Right ventricle myocardium superior (tissue), 1 donor: ENCODE measurements around the gene BTBD1. TPM values are rescaled to one million over a fixed set of nuclear protein-coding genes. Genes with fewer than 3 reads are reported as not detected.
"Not testable (repeated sequence)": the region's sequence is repeated elsewhere in the genome, so short reads cannot be mapped to it uniquely, and the experiment has no call there.

Source experiments
- ATAC-seq: fragments of 200-7000 bp; cut with Tn5 transposase; one replicate; pipeline ENCODE4 v1.9.1; 2020; ENCODE audit warnings: mild to moderate bottlenecking; ENCODE audit not compliant: poor library complexity
- DNase-seq: peaks from one replicate; pipeline ENCODE4 v3.0.0-alpha.2; 2020
- intact Hi-C: fragments of 100-400 bp; cut with DNase I; formaldehyde crosslinking; loops from one replicate; pipeline ENCODE4 v1.11.2; 2022
- total RNA-seq: library from RNA; stranded (reverse); fragmentation: NEBNext Ultra II Directional; extraction: Animal tissue kit (Norgen Biotek cat#: 25700); gene quantifications from one replicate; pipeline ENCODE4 v1.2.1, GENCODE V29; 2021
- donor health status: DM: no; HTN: yes; CAD: no; lungs with severe emphysema.

BTBD1 gene
- total RNA-seq, 1 donor from 2014 or later: 158 TPM

DNA sequence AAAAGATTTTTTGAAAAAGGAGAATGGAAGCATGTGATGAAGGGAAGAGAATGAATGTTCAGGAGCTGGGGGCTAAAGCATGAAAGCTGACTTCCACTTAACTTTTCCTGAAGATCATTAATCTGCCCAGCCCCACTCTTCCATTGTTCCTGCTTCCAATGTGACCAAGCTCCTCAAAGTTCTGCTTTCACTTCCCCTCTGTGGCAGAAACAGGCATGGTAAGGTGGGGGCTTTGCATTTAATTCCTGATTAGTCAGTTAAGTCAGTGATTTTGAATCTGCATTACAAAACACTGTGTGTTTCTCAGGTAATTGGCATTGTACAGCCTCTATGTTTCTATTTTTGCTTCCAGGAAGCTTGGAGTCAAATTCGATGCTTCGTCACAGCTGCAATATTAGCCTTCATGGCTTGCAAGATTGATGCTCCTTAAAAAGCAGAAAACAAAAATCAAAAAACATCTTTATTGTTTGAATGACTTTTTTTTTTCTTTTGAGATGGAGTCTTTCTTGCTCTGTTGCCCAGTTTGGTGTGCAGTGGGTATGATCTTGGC is 33.1 kb upstream of the BTBD1 start:
- ATAC-seq: peak; percentile 67
- DNase-seq: no peak
- intact Hi-C loops: loop anchor here (10.0 kb wide), 1 partner anchor 85 kb away; the partner anchor contains the start of gene C15orf40

GRCh38 chr15:83099290-83099689 is 32.2 kb upstream of the BTBD1 start:
- intact Hi-C loops: no loop called here
- DNase-seq (no peak), ATAC-seq (peak; percentile 66)

- no peak for DNase-seq
- intact Hi-C loops: no loop called here
These were observed 31.0 kb upstream of the BTBD1 start for GRCh38 chr15:83098079-83098478.

DNA sequence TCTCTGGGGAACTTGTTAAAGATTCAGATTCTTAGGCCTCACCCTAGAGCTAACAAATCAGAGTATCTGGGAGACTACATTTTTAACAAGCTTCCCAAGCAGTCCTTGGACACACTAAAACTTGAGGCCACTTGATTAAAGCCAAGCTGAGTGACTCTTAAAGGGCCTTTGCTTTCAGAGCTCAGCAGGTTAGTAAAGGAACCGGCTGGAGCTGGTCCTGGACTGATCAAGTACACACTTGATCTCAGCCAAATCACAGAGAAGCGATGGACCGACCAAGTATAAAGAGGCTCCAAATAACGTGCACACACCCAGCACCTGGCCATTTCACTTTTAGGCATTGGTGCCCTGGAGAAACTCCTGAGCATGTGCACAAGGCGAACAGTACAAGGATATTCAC is 27.5 kb upstream of the BTBD1 start:
- intact Hi-C loops: no loop called here
- DNase-seq: no peak
- ATAC-seq: no peak

More at GRCh38 chr15:83098079-83098478, 31.0 kb upstream of the BTBD1 start:
- ATAC-seq: no peak

- intact Hi-C loops: no loop called here
- ATAC-seq (peak; percentile 66), DNase-seq (peak; percentile 59)
These were observed 25.4 kb upstream of the BTBD1 start for GRCh38 chr15:83092309-83092976.

GRCh38 chr15:83091965-83092308 is 24.9 kb upstream of the BTBD1 start:
- ATAC-seq, DNase-seq, intact Hi-C loops: not testable (repeated sequence)

DNA sequence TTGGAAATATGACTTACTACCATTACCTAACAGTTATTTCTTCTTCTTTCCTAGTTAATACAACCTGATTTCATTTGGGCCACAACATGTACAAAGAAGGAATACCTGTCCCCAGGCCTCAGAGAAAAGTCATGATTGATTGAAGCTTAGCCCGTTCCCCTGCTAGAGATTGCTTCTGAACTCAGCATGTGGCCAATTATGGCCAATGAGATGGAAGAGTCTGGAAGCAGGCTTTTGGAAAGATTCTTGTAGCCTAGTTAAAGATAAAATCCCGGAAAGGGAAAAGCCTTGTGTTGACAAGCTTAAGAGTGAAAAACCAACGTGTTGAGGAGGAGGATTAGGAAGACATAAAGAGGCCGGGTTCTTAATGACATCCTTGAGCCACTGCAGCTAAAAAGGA is 23.4 kb upstream of the BTBD1 start:
- intact Hi-C loops: no loop called here
- ATAC-seq (no peak), DNase-seq (no peak)

GRCh38 chr15:83088876-83089275 is 21.8 kb upstream of the BTBD1 start:
- ATAC-seq: no peak
- intact Hi-C loops: no loop called here
- DNase-seq: no peak

DNA sequence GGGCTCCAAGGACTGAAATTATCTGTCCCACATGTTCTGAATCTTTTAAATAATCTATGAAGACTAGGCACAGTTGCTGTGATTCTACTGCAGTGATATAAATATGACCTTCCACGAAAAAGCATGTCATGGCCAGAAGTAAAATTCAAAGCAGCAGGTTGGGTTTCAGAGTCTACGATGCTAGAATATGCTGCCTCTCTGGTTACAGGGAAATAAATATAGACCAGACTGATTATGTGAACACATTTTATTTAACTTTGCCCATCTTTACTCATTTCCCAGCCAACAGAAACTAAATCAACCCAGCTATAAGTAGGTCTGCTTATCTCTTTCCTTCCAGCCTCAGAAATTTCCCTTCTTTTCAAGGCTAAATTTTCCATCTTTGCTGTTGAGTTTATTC is 20.5 kb upstream of the BTBD1 start:
- ATAC-seq: no peak
- intact Hi-C loops: no loop called here
- no peak for DNase-seq

DNA sequence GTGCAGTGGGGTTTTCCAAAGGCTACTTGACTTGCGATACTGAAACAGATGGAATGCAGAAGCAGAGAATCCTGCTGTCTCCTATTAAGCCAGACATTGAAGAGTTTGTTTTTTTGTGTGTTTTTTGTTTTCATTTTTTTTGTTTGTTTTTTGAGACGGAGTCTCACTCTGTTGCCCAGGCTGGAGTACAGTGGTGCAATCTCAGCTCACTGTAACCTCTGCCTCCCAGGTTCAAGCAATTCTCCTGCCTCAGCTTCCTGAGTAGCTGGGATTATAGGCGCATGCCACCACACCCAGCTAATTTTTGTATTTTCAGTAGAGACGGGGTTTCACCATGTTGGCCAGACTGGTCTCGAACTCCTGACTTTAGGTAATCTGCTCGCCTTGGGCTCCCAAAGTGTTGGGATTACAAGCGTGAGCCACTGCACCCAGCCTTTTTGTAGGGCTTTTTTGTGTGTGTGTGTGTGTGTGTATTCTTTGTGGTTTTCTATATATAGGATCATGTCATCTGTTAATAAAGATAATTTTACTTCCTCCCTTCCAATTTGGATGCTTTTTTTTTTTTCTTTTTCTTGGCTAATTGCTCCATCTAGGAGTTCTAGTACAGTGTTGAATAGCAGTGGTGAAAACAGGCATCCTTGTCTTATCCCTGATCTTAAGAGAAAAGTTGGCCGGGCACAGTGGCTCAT is 19.0 kb upstream of the BTBD1 start:
- ATAC-seq, intact Hi-C loops, DNase-seq: not testable (repeated sequence)

GRCh38 chr15:83085461-83085860 is 18.4 kb upstream of the BTBD1 start:
- DNase-seq, intact Hi-C loops, ATAC-seq: not testable (repeated sequence)

GRCh38 chr15:83082730-83083386 is 15.8 kb upstream of the BTBD1 start:
- intact Hi-C loops: no loop called here
- no peak for ATAC-seq

DNA sequence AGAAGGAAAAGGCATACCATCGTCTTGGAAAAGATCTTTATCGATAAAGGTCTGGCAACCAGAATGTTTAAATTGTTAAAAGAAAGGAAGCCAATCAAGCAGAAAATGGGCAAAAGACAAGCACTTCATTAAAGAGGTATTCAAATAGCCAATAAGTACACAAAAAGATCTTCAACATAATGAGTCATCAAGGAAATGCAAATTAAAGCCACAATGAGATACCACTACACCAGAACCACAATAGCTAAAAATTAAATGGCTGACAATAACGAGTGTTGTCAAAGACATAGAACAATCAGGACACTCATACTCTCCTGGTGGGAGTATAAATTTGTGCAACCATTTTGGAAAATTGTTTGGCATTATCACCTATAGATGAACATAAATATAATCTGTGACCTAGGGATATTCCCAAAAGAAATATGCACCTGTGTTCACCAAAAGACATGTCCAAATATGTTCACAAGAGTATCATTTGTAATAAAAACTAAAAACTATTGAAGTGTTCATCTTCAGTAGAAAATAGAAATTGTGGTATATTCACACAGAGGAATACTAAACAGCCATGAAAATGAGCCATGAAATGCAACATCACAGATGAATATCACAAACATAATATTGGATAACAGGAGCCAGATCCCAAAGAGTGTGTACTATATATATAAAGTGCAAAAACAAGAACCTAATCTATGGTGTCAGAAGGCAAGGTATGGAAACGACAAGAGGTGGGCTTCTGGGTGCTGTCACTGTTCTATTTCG is 14.4 kb upstream of the BTBD1 start:
- ATAC-seq: no peak

More at GRCh38 chr15:83082730-83083386, 15.8 kb upstream of the BTBD1 start:
- DNase-seq: no peak

DNA sequence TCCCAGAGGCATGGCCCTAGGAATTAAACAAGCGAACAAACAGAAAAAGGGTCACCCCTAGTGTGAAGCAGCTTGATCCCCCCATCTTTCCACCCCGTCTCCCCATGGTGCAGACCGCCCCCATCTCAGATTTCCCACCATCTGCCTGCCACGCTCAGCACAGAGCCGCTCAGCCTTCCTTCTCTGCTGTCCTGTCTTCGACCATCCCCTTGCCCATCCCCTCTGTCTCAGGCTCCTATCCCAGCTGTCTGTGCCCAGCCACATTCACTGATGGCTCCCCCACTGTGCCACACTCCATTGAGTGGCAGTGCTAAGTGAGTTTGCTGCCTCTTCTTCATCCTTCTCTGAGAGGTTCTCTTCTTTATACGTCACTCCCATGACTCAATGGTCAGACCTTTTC is 11.7 kb upstream of the BTBD1 start:
- intact Hi-C loops: no loop called here
- DNase-seq (no peak), ATAC-seq (no peak)

More for the DNA sequence above, 14.4 kb upstream of the BTBD1 start:
- DNase-seq: no peak
- intact Hi-C loops: no loop called here

DNA sequence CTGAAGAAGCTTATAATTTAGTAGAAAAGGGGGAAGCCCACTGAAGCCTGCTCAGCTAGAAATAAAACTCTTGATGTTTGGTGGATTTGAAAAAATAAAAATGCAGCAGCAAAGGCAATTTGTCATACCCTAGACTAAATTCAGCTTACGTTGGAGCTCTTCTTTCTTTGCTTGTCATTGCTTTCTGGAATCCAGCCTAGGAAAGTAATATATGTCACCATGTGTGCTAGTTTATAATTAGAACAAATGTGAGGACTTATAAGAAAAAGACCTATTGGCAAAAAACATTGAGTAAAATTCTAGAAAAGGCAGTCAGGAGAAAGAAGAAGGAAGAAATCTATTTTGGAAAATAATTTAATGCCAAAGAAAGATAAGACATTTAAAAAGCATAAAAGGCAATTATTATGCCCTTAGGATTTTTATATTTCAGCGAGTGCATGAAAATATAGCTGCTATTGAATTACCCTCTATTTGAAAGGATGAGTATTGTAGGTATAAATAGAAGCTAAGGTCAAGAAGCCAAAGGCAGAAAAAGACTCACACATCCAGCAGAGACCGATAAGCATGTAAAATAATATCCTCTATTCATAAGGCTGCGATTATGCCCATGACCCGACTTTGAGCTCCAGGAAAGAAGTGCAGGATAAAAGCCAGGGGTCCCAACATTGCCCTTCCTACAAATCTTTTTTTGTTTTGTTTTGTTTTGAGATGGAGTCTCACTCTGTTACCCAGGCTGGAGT is 10.6 kb upstream of the BTBD1 start:
- ATAC-seq (peak; percentile 67), DNase-seq (no peak)
- intact Hi-C loops: no loop called here

- ATAC-seq, intact Hi-C loops, DNase-seq: not testable (repeated sequence)
These were observed 2.2 kb upstream of the BTBD1 start for GRCh38 chr15:83069211-83069642.

GRCh38 chr15:83068054-83068453 is 1.0 kb upstream of the BTBD1 start:
- ATAC-seq (no peak), DNase-seq (no peak)
- intact Hi-C loops: no loop called here

DNA sequence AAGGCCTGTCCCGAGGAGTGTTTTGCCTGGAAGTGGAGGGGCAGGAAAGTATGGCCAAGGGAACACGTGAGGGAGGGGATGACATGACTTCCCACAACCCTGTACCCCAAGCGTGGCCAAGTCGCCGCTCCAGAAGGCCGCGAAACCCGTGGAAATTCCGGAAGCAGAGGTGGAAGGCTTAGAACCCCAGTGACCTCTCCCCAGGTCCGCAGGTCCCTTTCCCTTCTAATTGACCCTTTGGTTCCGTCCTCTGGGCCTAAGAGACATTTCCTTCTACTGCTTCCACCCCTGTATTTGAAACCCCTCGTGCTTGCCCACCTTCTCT is 548 bp upstream of the BTBD1 start:
- ATAC-seq (no peak), DNase-seq (no peak)
- intact Hi-C loops: no loop called here
